HepG2 (cell line): ENCODE data around the gene RIMBP3C. TPM values are rescaled to one million over a fixed set of nuclear protein-coding genes. Genes with fewer than 3 reads are reported as not detected.

Experiments
- ATAC-seq: fragments of 200-7000 bp; cut with Tn5 transposase; 3 replicates; pipeline ENCODE4 v1.9.1; 2020; ENCODE audit warnings: mild to moderate bottlenecking, moderate library complexity
- BruUV-seq: library from RNA; stranded (reverse); fragments of 400-500 nt; replicated peaks from 2 replicates; lab custom pipeline; 2021; lab: Mats Ljungman, UMichigan
- CTCF ChIA-PET: fragments of 300-600 bp; formaldehyde crosslinking; extraction: SDS; loops from one replicate; lab custom pipeline; 2021; ENCODE audit warnings: low total read pairs, inconsistent platforms, low intra/inter-chr PET ratio; lab: Yijun Ruan, JAX
- POLR2A ChIA-PET: fragments of 350-600 bp; sonication (Branson Sonifier 250); formaldehyde crosslinking; loops from one replicate; lab custom pipeline; 2020; ENCODE audit warnings: antibody characterized with exemption, inconsistent platforms; lab: Yijun Ruan, JAX
- DNase-seq: peaks from one replicate; pipeline ENCODE4 v3.0.0-alpha.2; 2015; ENCODE audit warnings: low spot score
- FAIRE-seq: peaks from 3 replicates; lab custom pipeline; 2011; peaks lifted over from hg19 to GRCh38; lab: Jason Lieb, UNC
- H2AFZ ChIP-seq: one replicate; pipeline ENCODE4 v1.6.1; 2011; ENCODE audit warnings: low read length, inconsistent platforms
- H3K27ac ChIP-seq: fragments of 300-600 bp; 3 replicates; pipeline ENCODE4 v1.8.0; 2011; ENCODE audit warnings: mixed run types, mild to moderate bottlenecking, mixed read lengths, low read length, inconsistent platforms; ENCODE audit not compliant: insufficient read depth; ENCODE audit errors: extremely low read length
- H3K27me3 ChIP-seq, 2 experiments: fragments of 200-600 bp in 1 of 2; 2 replicates in 1 of 2; 3 replicates in 1 of 2; pipeline versions ENCODE4 v1.6.0 to v1.8.0; 2011; ENCODE audit warnings: low read length in 2 of 2, mild to moderate bottlenecking in 2 of 2, moderate library complexity in 2 of 2, inconsistent platforms in 1 of 2; ENCODE audit not compliant: insufficient read depth in 2 of 2, control insufficient read depth in 1 of 2
- H3K36me3 ChIP-seq, 2 experiments: fragments of 200-600 bp in 1 of 2; replicated peaks in 1 of 2; 2 replicates in 1 of 2; 3 replicates in 1 of 2; pipeline versions ENCODE4 v1.5.1 to v1.8.0; 2011; ENCODE audit warnings: low read length in 2 of 2, inconsistent platforms in 1 of 2; ENCODE audit not compliant: insufficient read depth in 2 of 2, control insufficient read depth in 1 of 2
- H3K4me1 ChIP-seq: 2 replicates; pipeline ENCODE4 v1.5.1; 2012; ENCODE audit warnings: low read length, inconsistent platforms; ENCODE audit not compliant: insufficient read depth
- H3K4me2 ChIP-seq: 2 replicates; pipeline ENCODE4 v1.6.0; 2011; ENCODE audit warnings: low read depth, low read length, inconsistent platforms
- H3K4me3 ChIP-seq, 3 experiments: fragments of 200-600 bp in 1 of 3; sonication (generic), shearing (Covaris generic) in 1 of 3; replicated peaks in 1 of 3; 2 replicates each; pipeline ENCODE4 v1.5.1; 2011 to 2016; ENCODE audit warnings: low read length in 3 of 3, inconsistent platforms in 2 of 3, low read depth in 2 of 3, mild to moderate bottlenecking in 2 of 3, control low read depth in 1 of 3, mixed read lengths in 1 of 3; ENCODE audit not compliant: insufficient read depth in 1 of 3
- H3K79me2 ChIP-seq: one replicate; pipeline ENCODE4 v1.6.1; 2011; ENCODE audit warnings: low read length, inconsistent platforms; ENCODE audit not compliant: insufficient read depth
- H3K9ac ChIP-seq: 2 replicates; pipeline ENCODE4 v1.6.0; 2011; ENCODE audit warnings: mild to moderate bottlenecking, low read depth, low read length, inconsistent platforms; ENCODE audit not compliant: insufficient read depth
- H3K9me3 ChIP-seq: 2 replicates; pipeline ENCODE4 v1.5.1; 2012; ENCODE audit warnings: mild to moderate bottlenecking, low read length
- H4K20me1 ChIP-seq: 2 replicates; pipeline ENCODE4 v1.6.0; 2011; ENCODE audit warnings: inconsistent platforms, mild to moderate bottlenecking, low read length, moderate library complexity; ENCODE audit not compliant: insufficient read depth
- CHD2 ChIP-seq: IDR thresholded peaks from 2 replicates; pipeline ENCODE4 v1.6.1; 2011; ENCODE audit warnings: low read depth, low read length, improper control_type of control experiment
- FOSL2 ChIP-seq: sonication (generic); formaldehyde crosslinking; IDR thresholded peaks from 2 replicates; pipeline ENCODE4 v1.4.0; 2020; ENCODE audit warnings: missing genetic modification reagents
- MYPOP ChIP-seq: sonication (generic); formaldehyde crosslinking; IDR thresholded peaks from 2 replicates; pipeline ENCODE4 v1.8.1; 2023; ENCODE audit warnings: mild to moderate bottlenecking, moderate library complexity, missing genetic modification reagents
- NFKB2 ChIP-seq: sonication (generic); formaldehyde crosslinking; IDR thresholded peaks from 2 replicates; pipeline ENCODE4 v1.4.0; 2020; ENCODE audit warnings: missing genetic modification reagents, borderline replicate concordance
- PAXIP1 ChIP-seq: sonication (generic); formaldehyde crosslinking; conservative IDR thresholded peaks from 2 replicates; pipeline ENCODE4 v1.4.0; 2020; ENCODE audit warnings: mild to moderate bottlenecking, missing genetic modification reagents, moderate library complexity
- PLRG1 ChIP-seq: fragments of 450-650 bp; conservative IDR thresholded peaks from 2 replicates; pipeline ENCODE4 v1.6.1; 2016
- REXO4 ChIP-seq: sonication (generic); formaldehyde crosslinking; IDR thresholded peaks from 2 replicates; pipeline ENCODE4 v1.8.0; 2022; ENCODE audit warnings: missing genetic modification reagents, mild to moderate bottlenecking, borderline replicate concordance
- TOPORS ChIP-seq: sonication (generic); formaldehyde crosslinking; IDR thresholded peaks from 2 replicates; pipeline ENCODE4 v1.8.0; 2023; ENCODE audit warnings: mild to moderate bottlenecking, missing genetic modification reagents
- USF2 ChIP-seq, 2 experiments: sonication (generic) in 1 of 2; formaldehyde crosslinking in 1 of 2; IDR thresholded peaks; 2 replicates each; pipeline versions ENCODE4 v1.5.1 to v1.6.1; 2011 to 2020; ENCODE audit warnings: borderline replicate concordance in 1 of 2, low read depth in 1 of 2, low read length in 1 of 2, mild to moderate bottlenecking in 1 of 2, missing genetic modification reagents in 1 of 2, moderate library complexity in 1 of 2
- ZBTB25 ChIP-seq: IDR thresholded peaks from 2 replicates; pipeline ENCODE4 v1.6.1; 2018; ENCODE audit warnings: missing genetic modification reagents
- ZNF251 ChIP-seq: sonication (generic); formaldehyde crosslinking; IDR thresholded peaks from 2 replicates; pipeline ENCODE4 v1.9.0; 2021; ENCODE audit warnings: mild to moderate bottlenecking, missing genetic modification reagents
- ZNF282 ChIP-seq: fragments of 450-650 bp; IDR thresholded peaks from 2 replicates; pipeline ENCODE4 v1.6.1; 2018; ENCODE audit not compliant: partially characterized antibody
- ZNF598 ChIP-seq: sonication (generic); formaldehyde crosslinking; IDR thresholded peaks from 2 replicates; pipeline ENCODE4 v1.5.1; 2020; ENCODE audit warnings: mild to moderate bottlenecking, missing genetic modification reagents, borderline replicate concordance
- WGBS: methylation state at CpG from one replicate; pipeline ENCODE4 v1.1.6; 2017; ENCODE audit warnings: low lambda C conversion rate; 5-methylcytosine and 5-hydroxymethylcytosine counted together
- in situ Hi-C: cut with HindIII; loops from 2 replicates; pipeline ENCODE4 v1.10.0; 2017; ENCODE audit warnings: low pct_unique_long_range_greater_than_20kb; ENCODE audit not compliant: extremely low pct_ligation_motif_present
- intact Hi-C: fragments of 100-400 bp; cut with micrococcal nuclease; formaldehyde crosslinking; loops from one replicate; pipeline ENCODE4 v1.10.0; 2022; ENCODE audit not compliant: unreplicated experiment
- polyA plus RNA-seq, 8 experiments: library from polyadenylated mRNA; depleted of rRNA in 3 of 8; stranded (reverse) in 7 of 8; unstranded in 1 of 8; fragments of >200 nt; fragmentation: Illumina TruSeq in 4 of 8; extraction: Trizol in 4 of 8; gene quantifications; 2 replicates each; pipeline versions ENCODE4 v1.2.1 to v1.2.3, GENCODE V29; 2011 to 2016; ENCODE audit warnings: low read depth in 4 of 8, missing spikeins in 1 of 8, mixed read lengths in 1 of 8; ENCODE audit not compliant: insufficient read depth in 1 of 8
- total RNA-seq, 5 experiments: library from RNA; depleted of rRNA; stranded (reverse); fragments of >200 nt; fragmentation: Illumina TruSeq; extraction: Trizol; gene quantifications; 2 replicates each; pipeline ENCODE4 v1.2.3, GENCODE V29; 2016; ENCODE audit warnings: low read depth in 1 of 5

The RIMBP3C gene
- total and polyA plus RNA-seq, 2 of the 13 experiments (the other 11 are each of a cell fraction or from before 2014, with no cell fraction given), result 0.15 TPM; not detected in 1

GRCh38 chr22:21599053-21599893 is 48.0 kb upstream of the RIMBP3C start (continued):
- TF ChIP-seq ZBTB25 (CRISPR knock-in tag) (no peak), PLRG1 (no peak), CHD2 (no peak), FOSL2 (CRISPR knock-in tag) (no peak), USF2 (IDR thresholded peaks at IDR 0.05; ENCODE audit: low read depth, low read length) (no peak), USF2 (CRISPR knock-in tag; IDR thresholded peaks at IDR 0.05; ENCODE audit: borderline replicate concordance) (no peak), NFKB2 (CRISPR knock-in tag) (no peak), ZNF251 (CRISPR knock-in tag) (no peak), ZNF282 (no peak)

- H3K4me1 ChIP-seq, result no peaks in the 10 kb centered on the region
- no peak for FAIRE-seq
- no TSS peak for BruUV-seq
- POLR2A ChIA-PET, result no interaction called here
- H4K20me1 ChIP-seq, result peaks cover 28% of the 10 kb centered on the region
- DNase-seq, result no peak
- no peak for ATAC-seq
- H3K9me3 ChIP-seq, result no peaks in the 10 kb centered on the region
- in situ Hi-C loops, result no loop called here
- 99% methylated on average over 3 of the region's 3 CpGs for WGBS
- H3K36me3 ChIP-seq, result peaks cover 13 to 66% of the 10 kb centered on the region in 2 experiments; a peak in 4 of 5 replicates
- H3K9ac ChIP-seq, result no peak overlapping the region
- H3K27me3 ChIP-seq, result no peaks in the 10 kb centered on the region
- H2AFZ ChIP-seq, result no peak overlapping the region
- no peak overlapping the region for H3K4me2 ChIP-seq
- no peak overlapping the region for H3K27ac ChIP-seq
- CTCF ChIA-PET, result no interaction called here
- H3K79me2 ChIP-seq, result peaks cover 81% of the 10 kb centered on the region
- no peak overlapping the region for H3K4me3 ChIP-seq
- intact Hi-C loops, result no loop called here
- no peak for TF ChIP-seq PAXIP1 (CRISPR knock-in tag)
- no peak for TF ChIP-seq ZNF598
- TF ChIP-seq TOPORS, result no peak
- no peak for TF ChIP-seq MYPOP (CRISPR knock-in tag)
- no peak for TF ChIP-seq REXO4
Measured at GRCh38 chr22:21598302-21598701, 47.0 kb upstream of the RIMBP3C start.
